UCSD-AML1 (cell line): Measurements from ENCODE around the gene ZNF385A.

Experiments
- DNase-seq: peaks from one replicate; lab custom pipeline; 2025; ENCODE audit not compliant: unreplicated experiment; lab: John Stamatoyannopoulos, UW

ZNF385A gene, protein sequence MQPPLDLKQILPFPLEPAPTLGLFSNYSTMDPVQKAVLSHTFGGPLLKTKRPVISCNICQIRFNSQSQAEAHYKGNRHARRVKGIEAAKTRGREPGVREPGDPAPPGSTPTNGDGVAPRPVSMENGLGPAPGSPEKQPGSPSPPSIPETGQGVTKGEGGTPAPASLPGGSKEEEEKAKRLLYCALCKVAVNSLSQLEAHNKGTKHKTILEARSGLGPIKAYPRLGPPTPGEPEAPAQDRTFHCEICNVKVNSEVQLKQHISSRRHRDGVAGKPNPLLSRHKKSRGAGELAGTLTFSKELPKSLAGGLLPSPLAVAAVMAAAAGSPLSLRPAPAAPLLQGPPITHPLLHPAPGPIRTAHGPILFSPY

DNA sequence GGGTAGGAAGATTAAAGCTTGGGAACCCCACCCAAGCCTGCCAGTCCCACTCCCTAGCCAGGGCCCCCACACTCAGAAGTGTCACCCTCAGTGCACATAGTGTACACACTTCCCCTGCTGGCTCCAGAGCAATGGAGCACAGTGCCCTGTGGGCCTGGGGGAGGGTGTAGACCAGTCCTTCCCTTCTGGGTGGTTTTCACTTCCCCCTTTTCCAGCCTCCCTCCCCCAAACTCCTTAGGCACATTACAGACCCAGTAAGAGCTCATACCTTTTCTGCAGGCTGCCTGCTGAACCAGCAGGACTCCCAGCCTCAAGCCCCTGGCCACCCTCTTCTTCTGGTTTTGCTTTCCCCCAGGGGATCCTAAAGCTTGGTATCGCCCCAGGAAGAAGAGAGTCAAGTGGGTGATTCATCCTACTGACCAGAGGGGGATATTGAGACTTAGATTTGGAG, at the start of gene ZNF385A:
ZNF385A (minus strand) TSS at position 143 of the 451 bp plus-strand sequence. CDS start 219 bp downstream, outside the sequence.
- peak; percentile 76 for DNase-seq

DNA sequence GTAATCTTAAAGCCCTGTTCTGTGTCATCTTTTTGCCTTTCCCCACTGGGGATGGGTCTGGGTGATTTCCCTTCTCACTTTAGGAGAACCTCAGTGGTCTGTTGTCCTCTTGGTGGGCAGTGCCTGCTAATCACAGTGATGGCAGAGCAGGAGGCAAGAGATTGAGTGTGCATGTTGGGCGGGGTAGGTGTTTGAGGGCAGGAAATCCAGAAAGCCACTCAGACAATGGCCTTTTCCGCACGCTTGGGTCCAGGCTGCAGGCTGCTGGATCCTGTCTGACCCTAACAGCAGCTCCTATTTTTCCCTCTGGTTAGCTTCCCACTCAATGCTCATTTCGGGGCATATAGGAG, 48.3 kb upstream of the ZNF385A start:
- DNase-seq: peak; percentile 14

DNA sequence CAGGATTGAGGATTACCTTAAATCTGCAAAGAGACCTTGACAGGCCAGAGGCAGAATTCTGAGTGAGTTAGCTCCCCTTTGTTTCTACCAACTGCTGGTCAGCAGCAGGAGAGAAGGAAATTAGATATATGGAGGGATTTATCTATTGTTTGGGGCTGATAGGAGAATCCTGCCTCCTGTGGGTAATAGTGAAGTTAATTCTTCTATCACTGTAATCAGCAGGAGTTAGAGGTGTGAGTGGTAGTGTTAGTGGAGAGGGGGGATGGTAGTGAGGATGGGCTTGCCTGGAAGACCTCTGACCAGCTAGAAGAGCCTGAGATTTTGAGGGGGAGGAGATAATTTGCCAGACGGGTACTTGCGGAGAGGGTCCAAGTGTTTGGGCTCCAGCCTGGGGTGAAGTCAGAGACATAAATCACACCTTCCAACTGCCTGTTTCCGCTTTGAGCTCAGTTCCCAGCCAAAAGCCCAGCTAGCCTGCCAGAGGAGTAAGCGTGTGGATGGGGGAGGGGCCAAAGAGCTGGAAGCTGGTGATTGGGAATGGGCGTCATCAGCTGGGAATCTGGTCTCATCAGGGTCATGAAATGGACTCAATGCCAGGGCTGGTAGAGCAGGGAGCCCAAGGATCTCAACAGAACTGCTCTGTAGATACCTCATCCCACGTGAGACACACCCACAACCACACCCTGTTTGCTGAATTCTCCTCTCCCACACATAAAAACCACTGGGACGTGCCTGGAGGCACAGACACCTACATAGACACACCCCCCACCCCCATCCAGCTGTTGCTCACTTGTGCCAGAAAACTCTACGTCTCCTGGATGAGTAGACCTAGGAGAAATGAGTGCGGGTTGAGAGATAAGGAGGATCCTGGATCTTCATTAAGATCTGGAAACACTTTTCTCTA, 47.6 kb upstream of the ZNF385A start:
- DNase-seq: no peak

DNA sequence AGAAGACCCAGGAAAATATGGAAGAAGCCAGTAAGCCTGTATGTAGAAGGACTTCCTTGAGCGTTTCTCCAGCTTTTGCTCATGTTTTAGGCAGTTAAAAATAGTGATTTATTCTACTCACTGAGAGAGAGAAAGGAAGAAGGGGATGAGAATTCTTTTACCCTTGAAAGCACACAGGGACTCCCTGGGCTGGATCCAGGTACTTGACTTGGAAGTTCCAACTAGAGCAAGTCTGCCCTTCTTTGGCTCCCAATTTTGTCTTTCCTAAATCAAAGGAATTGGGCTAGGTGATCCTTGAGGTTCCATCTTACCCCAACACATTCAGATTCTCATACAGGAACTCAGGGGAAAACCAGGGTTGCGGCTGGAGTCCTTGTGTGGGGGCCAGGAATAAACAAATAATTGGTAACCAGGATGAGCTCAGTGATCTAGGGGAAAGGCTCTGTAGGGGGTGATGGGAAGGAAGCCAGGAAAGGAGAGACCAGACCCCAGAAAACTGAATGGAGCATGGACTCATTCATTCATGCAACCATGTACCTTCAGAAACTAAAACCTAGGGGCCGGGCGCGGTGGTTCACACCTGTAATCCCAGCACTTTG, 46.0 kb upstream of the ZNF385A start:
- DNase-seq: no peak

GRCh38 chr12:54429014-54429471, 44.5 kb upstream of the ZNF385A start:
- DNase-seq: no peak

- DNase-seq: peak; percentile 67
Observed at GRCh38 chr12:54428050-54429013, 43.8 kb upstream of the ZNF385A start.

DNA sequence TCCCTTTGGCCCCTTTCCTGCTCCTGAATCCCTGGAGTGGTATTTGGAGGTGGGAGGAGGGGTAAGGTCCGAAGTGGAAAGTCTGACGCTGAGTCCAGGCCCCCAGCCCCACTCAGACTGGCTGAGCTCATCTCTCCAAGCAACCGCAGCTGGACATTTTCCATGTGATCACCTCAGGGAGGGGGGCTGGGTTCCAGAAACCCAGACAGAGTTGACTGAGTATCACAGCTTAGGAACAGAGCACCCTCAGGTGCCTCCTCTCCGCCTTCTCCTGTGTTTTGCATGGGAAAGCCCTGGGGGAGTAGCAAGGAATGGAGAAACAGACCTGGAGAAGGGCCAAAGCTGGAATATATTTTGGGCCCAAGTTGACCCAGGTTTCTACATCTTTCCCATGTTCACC, 42.6 kb upstream of the ZNF385A start:
- no peak for DNase-seq

DNA sequence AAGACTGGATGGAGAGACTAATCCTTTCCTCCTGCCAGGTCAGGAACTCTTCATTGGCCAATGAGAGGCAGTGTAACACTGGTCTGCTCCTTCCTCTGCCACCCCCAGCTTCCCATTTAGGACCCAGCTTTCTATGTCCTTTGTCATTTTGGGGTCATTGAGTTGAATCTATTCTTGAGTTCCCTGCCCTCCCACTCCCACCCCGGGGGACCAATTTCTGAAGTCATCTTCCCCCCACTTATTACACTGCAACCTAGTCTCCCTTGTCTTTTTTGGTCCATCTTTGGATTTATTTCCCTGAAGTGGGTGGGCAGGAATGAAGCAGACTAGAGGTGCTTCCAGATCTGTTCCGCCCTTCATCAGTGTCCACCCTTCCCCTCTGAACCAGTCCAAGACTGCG, 42.2 kb upstream of the ZNF385A start:
- DNase-seq: no peak

DNA sequence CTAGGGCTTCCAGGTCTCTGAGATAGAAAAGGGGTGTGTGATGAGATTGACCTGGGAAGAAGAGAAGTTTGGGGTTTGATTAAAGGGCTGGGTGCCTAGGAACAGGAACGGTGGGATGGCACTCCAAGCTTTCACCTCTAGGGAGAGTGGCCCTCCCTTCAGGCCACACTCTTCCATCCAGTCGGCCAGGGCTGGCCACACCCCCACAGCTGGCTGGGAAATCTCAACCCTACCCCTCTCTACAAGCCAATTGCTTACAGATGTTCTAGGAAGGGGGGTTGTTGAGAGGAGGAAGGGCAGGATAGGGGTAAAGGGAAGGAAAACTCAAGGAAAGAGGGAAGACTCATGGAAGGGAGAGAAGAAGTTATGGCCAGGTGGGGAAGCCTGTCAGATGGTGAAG, 41.2 kb upstream of the ZNF385A start:
- DNase-seq: no peak

- no peak for DNase-seq
Observed at GRCh38 chr12:54424224-54424623, 39.7 kb upstream of the ZNF385A start.

DNA sequence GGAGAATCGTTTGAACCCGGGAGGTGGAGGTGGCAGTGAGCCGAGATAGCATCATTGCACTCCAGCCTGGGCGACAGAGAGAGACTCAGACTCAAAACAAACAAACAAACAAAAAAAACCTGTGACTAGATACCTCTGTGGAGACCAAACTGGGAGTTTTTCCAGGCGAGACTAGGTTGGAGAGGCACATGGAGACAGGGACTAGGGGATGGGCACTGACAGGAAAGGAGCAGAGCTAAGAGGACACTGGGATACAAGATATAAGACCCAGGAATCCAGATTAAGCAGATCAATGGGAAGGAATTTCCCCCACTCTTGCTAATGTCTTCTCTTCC, 39.2 kb upstream of the ZNF385A start:
- no peak for DNase-seq

DNA sequence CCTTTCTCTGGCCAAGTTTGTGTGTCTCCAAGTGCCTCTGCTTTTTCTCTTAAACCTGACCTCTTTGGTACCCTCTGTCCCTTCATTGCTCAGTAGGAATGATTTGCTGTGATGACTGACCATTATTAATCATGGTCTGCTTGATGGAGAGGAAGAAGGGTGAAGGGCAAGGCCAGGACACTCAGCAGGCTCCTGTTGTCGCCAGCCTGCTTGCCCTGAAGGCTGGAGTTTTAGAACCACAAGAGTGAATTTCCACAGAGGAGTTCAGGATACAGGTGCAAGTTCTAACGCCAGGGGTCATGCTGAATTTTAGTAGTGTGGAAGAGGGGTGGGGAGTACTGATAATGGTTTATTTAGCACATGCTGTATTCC, 37.3 kb upstream of the ZNF385A start:
- no peak for DNase-seq

DNA sequence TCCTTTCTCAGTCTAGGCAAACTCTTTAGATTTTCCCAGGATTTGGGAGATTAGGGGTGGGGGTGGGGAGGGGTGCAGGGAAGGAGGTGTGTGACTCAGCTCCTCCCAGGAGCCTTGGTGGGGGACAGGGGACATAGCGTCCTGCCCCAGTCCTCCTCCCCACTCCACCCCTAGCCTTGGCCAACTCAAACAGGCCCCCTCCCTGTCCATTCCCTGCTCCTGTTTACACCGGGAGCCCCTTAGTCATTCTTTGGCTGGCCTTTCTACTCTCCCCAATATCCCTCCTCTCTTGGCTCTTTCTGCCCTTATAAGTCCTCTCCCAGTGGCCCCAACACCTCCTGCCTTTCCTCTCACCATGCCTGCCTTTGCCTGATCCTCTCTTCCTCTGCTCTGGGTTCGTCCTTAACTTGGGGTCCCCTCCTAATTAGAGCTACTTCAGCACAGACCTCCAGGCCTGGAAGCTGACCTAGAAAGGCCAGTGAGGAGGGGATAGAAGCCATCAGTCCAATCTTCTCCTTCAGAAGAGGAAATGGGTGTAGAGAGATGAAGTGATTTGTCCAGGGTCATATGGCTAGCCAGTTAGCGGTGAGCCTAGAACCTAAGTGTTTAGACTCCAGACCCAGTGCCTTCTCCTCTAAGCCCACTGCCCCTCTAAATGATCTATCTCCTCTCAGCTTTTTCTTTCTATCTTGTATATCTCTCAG, 36.8 kb upstream of the ZNF385A start:
- DNase-seq: no peak

- DNase-seq: no peak
Observed at GRCh38 chr12:54420766-54421144, 36.2 kb upstream of the ZNF385A start.

DNA sequence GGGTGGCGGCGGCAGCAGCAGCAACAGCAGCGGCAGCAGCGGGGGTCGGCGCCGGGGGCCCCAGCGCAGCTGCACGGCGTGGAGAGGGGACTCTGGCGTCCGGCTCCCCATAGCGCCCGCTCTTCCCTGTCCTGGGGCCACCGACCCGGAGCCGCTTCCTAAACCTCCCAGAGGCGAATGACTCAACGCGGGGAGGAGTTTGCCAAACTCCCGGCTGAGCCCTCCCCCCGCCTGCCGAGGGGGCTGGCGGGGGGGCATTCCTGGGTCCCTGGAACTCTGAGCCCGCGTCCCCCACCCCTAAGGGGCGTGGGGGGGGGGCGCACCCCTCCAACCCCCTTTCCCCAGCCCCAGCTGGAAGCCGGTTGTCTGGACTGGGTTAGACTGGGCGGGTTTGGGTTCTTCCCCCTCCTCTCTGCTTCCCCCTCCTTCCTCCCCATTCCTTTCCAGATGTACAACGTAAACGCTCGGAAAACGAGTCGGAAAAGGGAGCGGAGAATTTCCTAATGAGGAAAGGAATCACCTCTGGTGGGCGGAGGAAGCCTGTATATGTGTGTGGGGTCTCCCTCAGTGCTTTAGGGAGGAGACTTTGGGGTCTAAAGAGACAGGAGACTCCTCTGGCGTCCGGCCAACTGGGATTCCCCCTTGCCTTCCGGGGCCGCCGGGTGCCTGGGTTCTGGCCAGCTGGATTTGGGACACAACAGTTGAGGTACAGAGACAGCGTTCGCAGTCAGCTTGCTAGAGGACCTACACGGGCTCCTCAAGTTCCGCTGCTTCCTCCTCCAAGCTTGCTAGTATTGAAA, 34.8 kb upstream of the ZNF385A start, which contains the start of gene ITGA5:
ITGA5 (minus strand) TSS at position 179 of the 800 bp plus-strand sequence; CDS start at position 111, 68 bp downstream.
- peak; percentile 64 for DNase-seq

DNA sequence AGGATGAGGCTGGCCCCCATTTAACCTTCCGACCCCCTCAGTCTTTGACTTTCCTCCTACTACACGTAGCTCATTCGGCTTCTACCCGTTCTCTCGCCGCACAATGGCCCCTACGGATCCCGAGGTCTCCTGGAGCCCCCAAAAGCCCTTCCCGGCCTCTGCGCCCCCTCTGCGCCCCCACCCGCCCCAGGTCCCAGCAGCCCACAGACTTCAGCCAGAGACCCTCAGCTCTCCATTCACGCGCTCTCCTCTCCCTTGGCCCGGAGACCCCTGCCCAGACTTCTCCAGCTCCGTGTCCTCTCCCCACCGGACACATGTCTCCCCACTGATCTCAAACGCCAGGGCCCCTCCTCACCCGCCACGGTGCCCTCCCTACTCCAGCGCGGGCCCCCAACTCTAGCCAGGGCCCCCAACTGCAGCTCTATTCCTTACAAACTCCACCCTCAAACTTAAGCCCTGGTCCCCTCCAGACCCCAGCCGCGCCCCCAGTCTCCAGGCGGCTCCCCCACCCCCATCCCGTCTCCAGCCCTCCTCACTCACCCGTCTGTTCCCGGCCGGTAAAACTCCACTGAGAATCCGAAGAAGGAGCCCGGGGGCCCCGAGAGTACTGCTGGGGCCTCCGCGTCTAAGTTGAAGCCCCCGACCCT, 34.0 kb upstream of the ZNF385A start:
- no peak for DNase-seq

DNA sequence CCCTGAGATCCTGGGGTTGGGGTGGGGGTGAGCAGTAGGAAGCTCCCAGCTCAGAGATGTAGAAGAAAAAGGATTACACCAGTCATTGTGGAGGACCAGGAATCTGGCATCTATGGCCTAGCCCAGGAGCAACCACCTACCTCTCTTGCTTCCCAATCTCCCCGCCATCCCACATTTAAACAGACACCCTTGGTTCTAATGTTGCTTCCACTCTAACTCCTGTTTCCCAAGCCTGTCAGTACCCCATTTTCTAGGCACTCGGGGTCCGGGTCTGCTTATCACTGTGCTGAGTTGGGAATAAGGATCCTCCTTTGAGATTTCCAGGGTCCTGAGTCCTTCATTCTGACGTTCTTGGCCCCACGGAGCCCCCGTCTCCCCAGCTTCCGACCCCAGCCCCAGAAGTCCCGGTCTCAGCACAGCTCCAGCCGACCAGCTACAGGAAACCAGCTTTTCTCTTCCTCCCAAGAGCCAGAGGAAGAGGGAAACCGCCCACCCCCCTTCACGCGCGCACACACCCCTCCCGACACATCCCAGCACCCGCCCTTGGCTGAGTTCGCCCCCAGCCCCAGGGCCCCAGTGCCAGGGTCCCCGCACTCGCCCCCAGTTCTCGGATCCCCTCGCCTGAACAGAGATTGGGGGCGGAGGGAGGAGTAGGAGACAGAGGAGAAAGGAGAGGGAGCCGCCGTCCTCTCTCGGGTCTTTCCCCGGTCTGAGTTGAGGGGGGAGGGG, 33.3 kb upstream of the ZNF385A start:
- peak; percentile 49 for DNase-seq
